Pancreas (tissue), 10 donors: ENCODE results near the gene PMAIP1. TPM values are rescaled to one million over a fixed set of nuclear protein-coding genes. Genes with fewer than 3 reads are reported as not detected.

Experiments
- ATAC-seq, 4 donors: fragments of 200-7000 bp; cut with Tn5 transposase; one replicate each; pipeline versions ENCODE4 v1.8.0 to v1.9.1; 2020; ENCODE audit warnings: mild to moderate bottlenecking in 4 of 4, moderate library complexity in 4 of 4
- DNase-seq, 6 donors: peaks; one replicate each; pipeline ENCODE4 v3.0.0-alpha.2; 2020
- FAIRE-seq: peaks from 2 replicates; lab custom pipeline; 2012; peaks lifted over from hg19 to GRCh38; lab: Jason Lieb, UNC
- H3K27ac ChIP-seq, 4 donors: fragments of 200-600 bp; sonication (generic); 1 replicate in 3 of 4; 2 replicates in 1 of 4; pipeline versions ENCODE4 v1.5.0 to v1.8.0; 2020
- H3K27me3 ChIP-seq, 4 donors: fragments of 200-600 bp; one replicate each; pipeline ENCODE4 v1.8.0; 2021
- H3K36me3 ChIP-seq, 3 donors: fragments of 200-600 bp; sonication (generic) in 1 of 3; one replicate each; pipeline versions ENCODE4 v1.5.0 to v1.8.0; 2020 to 2021
- H3K4me1 ChIP-seq, 3 donors: fragments of 200-600 bp; one replicate each; pipeline ENCODE4 v1.8.0; 2021
- H3K4me3 ChIP-seq, 4 donors: fragments of 200-600 bp; sonication (generic) in 2 of 4; one replicate each; pipeline versions ENCODE4 v1.5.0 to v1.8.0; 2020 to 2021
- H3K9me3 ChIP-seq, 4 donors: fragments of 200-600 bp; one replicate each; pipeline ENCODE4 v1.8.0; 2021
- CTCF ChIP-seq, 4 donors: fragments of 200-600 bp; sonication (generic) in 3 of 4; IDR thresholded peaks; one replicate each; pipeline versions ENCODE4 v1.5.0 to v1.8.0; 2021; ENCODE audit warnings: antibody characterized with exemption in 4 of 4
- WGBS, 2 donors: extraction: QIAGEN DNeasy Blood & Tissue Kit; methylation state at CpG; one replicate each; pipeline ENCODE4 v1.1.7; 2013; 5-methylcytosine and 5-hydroxymethylcytosine counted together
- intact Hi-C, 3 donors: fragments of 100-400 bp; cut with DNase I; formaldehyde crosslinking; loops; one replicate each; pipeline versions ENCODE4 v1.11.1 to v1.14.2; 2022
- polyA plus RNA-seq, 2 donors: library from polyadenylated mRNA; stranded (reverse); fragments of 200-250 nt; gene quantifications; one replicate each; pipeline ENCODE4 v1.2.3, GENCODE V29; 2013
- total RNA-seq, 6 donors: library from RNA; stranded (reverse); fragmentation: NEBNext Ultra II Directional in 4 of 6; extraction: Animal tissue kit (Norgen Biotek cat#: 25700) in 4 of 6; gene quantifications; one replicate each; pipeline versions ENCODE4 v1.2.1 to v1.2.4, GENCODE V29; 2021 to 2023
- donor health status: healthy with polysubstance abuse.
- donor health status: DM: no; HTN: no; CAD: no; lungs with moderate emphysema.
- donor health status: DM: no; HTN: no; CAD: no.
- donor health status: control.
- donor health status: control.
- donor health status: Bipolar disorder and iron deficiency.
- donor health status: DM: yes; HTN: yes; CAD: no.
- donor health status: DM: no; HTN: no; CAD: no.
- donor health status: DM: no; HTN: no; CAD: no.
- donor health status: DM: yes; HTN: yes; CAD: no.

PMAIP1 gene
- total and polyA plus RNA-seq, 8 donors = 0.16 to 2.4 (median 0.65) TPM

- H3K4me3 ChIP-seq = no peak overlapping the region
- intact Hi-C loops = no loop called here
- H3K27me3 ChIP-seq = no peaks in the 10 kb centered on the region
- H3K4me1 ChIP-seq = peaks cover 0 to 9% (median 0%) of the 10 kb centered on the region in 3 donors
- H3K27ac ChIP-seq = no peak overlapping the region
- ATAC-seq (no peak), DNase-seq (no peak), FAIRE-seq (no peak)
- H3K36me3 ChIP-seq = no peaks in the 10 kb centered on the region
- no peaks in the 10 kb centered on the region for H3K9me3 ChIP-seq
- TF ChIP-seq CTCF (IDR thresholded peaks at IDR 0.05) = no peak
- WGBS, 2 donors = 57 to 70% methylated on average over 4 of the region's 4 CpGs
Measured at GRCh38 chr18:59951591-59951990, 51.8 kb downstream of the PMAIP1 start.

DNA sequence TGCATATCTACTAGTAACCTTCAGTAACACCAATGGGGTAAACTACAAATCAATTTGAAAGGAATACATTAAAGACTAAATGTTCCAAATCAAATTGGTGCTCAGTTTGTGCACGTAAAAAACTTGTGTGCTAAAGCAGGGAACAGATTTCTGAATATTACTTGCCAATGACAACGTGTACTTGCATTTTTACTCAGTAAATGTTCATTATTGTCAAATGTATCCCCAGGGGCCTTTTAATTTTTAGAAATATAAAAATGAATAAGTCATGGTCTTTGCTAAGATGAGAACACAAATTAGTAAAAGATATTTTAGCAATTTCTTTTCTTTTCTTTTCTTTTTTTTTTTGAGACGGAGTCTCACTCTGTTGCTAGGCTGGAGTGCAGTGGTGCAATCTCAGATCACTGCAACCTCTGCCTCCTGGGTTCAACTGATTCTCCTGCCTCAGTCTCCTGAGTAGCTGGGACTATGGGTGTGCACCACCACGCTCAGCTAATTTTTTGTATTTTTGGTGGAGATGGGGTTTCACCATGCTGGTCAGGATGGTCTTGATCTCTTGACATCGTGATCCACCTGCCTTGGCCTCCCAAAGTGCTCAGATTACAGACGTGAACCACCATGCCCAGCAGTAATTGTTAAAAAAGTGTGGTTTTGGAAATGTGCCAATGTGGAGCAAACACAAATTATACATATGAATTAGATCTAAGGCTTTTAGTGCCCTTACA, 52.6 kb downstream of the PMAIP1 start:
- H3K27me3 ChIP-seq = no peaks in the 10 kb centered on the region
- no peaks in the 10 kb centered on the region for H3K9me3 ChIP-seq
- 78 to 86% methylated on average over 6 of the region's 6 CpGs for WGBS, 2 donors
- DNase-seq = no peak
- no peak for ATAC-seq
- TF ChIP-seq CTCF (IDR thresholded peaks at IDR 0.05) = no peak
- intact Hi-C loops = no loop called here
- no peak for FAIRE-seq
- peak overlapping the region in 1 of 4 donors; percentile 41 for H3K27ac ChIP-seq
- H3K4me1 ChIP-seq = peaks cover 0 to 9% (median 0%) of the 10 kb centered on the region in 3 donors
- no peaks in the 10 kb centered on the region for H3K36me3 ChIP-seq
- H3K4me3 ChIP-seq = no peak overlapping the region

Other genes starting within 250 kb of the PMAIP1 start
- gene CCBE1, start 202.6 kb upstream of the PMAIP1 start, total RNA-seq = 1 to 10 TPM in 1 of 6 donors, under 1 TPM in 5; 0.14 to 1.5 (median 0.59) TPM
- gene CCBE1, start 202.6 kb upstream of the PMAIP1 start, polyA plus RNA-seq = under 1 TPM; 0.08 to 0.77 TPM